ENCODE results near the gene CRYBG2.

The CRYBG2 gene

GRCh38 chr1:26278724-26279455, 75.0 kb downstream of the CRYBG2 start:
- no peak for FAIRE-seq

DNA sequence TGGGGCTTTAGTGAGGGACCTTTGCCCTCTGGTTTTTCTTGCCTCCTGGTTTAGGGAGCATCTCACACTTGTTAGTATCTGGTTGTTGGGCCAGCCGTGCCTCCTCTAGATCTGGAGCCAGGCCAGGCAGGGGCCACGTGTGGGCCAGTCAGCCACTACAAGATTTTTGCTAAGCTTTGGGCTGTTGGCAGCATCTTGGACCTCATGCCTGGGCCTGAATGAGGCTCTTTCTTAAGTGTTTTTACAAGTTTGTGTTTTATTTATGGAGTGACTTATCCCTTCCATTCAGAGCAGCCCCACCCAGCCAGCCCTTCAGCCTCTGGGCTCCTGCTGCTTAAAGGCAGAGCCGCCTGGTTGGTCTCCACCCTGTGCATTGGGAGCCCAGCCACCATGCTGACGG, 75.6 kb downstream of the CRYBG2 start:
- no peak for FAIRE-seq

DNA sequence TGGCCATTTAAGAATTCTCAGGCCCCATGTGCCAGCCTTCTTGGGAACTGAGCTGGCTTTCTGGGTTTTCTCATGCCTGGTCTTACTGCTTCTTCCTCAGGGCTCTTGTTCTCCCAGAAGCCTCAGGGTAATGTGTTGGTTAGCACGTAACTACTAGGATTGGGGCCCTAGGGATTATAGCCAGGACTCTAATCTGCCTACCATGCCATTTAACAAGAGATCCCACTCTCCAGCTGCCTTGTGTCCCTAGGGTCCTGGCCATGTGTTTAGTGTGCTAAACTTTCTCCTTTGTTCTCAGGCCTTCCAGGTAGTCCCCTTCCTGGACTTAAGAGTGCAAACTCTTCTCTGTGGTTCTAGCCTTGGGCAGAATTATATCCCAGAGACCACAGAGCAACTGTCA, 76.2 kb downstream of the CRYBG2 start:
- FAIRE-seq = no peak

GRCh38 chr1:26277261-26277661, 76.7 kb downstream of the CRYBG2 start:
- FAIRE-seq = no peak

GRCh38 chr1:26276432-26276838, 77.5 kb downstream of the CRYBG2 start:
- no peak for FAIRE-seq

- no peak for FAIRE-seq
Observed at GRCh38 chr1:26275580-26276431, 78.1 kb downstream of the CRYBG2 start.

DNA sequence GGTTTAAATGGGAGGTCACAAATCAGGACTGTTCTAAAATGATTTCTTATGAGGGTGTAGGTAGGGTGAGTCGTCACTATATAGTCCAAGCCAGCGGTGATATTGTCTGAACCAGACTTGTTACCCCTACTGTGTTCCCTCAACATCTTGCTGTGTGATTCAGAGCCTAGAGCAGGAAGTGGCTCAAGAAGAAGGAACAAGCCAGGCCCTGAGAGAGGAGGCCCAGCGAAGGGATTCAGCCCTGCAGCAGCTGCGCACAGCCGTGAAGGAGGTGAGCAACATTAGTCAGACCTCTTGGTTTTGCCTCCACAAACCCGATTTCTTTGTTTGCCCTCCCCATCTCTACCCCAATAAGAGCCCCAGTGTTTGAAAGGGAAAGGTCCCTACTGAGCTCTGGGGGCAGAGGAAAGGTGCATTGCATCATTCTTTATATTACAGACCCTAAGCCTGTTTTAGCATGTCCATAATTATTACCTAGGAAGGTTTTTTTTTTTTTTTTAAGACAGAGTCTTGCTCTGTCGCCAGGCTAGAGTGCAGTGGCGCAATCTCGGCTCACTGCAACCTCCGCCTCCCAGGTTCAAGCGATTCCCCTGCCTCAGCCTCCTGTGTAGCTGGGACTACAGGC, 79.0 kb downstream of the CRYBG2 start:
- FAIRE-seq = no peak
